GM18508 (cell line): ENCODE results near the gene SYNM.

Experiments
- ATAC-seq: cut with Tn5 transposase; IDR thresholded peaks from one replicate; pipeline ENCODE4 v1.9.1; 2021; ENCODE audit warnings: moderate number of reproducible peaks; ENCODE audit not compliant: insufficient read depth, unreplicated experiment

SYNM gene

DNA sequence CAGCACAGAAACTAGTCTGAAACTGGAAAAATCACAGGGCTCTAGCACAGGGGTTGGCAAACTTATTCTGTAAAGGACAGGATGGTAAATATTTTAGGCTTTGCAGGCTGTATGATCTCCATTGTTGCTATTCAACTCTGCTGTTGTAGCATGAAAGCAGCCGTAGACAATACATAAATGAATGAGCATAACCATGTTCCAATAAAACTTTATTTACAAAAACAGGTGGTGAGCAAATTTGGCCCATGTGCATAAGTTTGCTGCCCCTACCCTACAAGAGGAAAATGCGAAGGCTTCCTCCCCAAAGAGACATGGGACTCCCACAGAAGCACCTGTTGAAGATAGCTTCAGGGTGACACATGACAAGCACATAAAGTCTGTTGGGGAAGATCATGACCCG is 59.2 kb downstream of the SYNM start:
- no peak for ATAC-seq

DNA sequence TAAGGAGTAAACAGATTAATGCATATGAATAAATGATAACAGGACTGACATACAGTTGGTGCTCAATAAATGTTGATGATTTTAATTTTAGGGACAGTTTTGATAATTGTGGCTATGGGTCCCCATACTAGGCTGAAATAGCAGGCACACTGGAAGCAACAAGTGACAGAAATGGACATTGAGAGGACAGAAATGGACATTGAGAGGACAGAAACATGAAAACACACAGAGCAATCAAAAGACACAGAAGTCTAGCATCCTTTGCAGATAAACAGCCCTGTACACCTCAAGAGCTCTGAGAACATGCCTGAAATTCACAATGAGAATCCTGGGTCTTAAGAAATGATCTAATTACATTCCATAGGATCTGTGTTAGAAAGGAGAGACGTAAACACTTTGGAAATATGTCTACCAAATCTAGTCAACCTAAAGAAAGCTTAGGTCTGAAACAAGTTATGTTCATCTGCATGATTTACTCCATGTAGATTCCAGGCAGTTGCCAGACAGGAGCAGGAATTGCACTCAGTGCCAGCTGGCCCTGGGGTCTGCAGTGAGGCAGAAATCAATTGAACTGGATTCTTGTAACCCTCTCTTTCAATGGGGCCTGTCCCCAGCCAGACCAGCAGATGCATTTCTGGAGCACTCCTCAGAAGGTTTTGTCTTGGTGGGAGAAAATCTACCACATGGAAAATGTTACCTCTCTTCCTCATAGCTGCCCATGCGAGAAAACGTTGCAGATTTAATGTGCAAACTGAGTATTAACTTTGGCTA is 60.3 kb downstream of the SYNM start:
- no peak for ATAC-seq

DNA sequence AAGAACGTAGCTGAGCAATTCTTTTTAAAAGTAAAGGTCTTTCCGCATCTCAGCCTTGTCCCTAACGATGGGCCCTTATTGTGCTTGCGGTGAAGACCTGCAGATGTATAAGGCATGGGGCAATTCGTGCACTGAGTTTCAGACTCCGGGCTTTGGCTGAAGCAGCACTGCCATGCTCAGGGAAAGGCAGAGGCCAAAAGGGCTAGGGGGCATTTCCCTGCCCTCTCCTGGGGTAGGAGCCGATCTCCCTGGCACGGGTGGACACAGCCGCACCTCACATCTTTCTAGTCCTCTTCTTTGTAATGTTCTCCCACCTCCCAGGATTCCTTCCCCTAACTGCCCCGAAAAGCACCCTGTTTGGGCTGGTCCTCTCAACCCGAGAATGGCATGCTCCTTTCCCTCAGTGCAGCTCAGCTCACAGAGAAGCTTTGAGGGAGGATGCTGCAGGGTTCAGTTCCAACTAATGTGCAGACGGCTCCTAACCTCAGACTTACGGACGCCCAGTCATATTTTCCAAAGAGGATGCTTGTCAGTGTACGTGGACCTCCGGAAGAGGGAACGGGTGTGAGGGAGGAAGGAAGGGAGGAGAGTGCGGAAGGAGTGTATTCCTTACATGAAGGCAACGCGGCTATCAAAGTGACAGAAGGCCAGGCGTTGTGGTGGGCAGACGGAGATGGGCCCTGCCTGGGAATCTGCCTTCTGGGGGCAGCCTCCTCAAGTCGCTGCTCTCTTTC is 61.2 kb downstream of the SYNM start:
- ATAC-seq = no peak

DNA sequence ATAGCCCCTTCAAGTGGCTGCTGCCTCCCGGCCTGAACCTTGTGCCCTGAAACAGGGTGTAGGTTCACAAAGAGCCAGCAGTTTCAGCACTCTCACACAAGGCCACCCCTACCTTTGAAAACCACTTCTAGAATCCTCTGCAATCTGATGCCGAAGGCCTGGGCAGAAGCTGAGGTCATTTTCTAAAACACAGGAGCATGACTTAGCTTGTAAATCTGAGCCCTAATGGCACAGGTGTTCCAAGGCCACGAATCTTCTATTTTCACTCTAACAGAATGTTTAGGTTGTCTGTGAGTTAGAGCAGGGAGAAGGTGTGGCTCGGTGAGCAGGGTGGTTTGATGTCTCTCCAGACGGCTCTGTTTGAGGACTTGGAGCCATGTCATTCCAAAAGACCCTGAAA is 62.3 kb downstream of the SYNM start:
- ATAC-seq = no peak

DNA sequence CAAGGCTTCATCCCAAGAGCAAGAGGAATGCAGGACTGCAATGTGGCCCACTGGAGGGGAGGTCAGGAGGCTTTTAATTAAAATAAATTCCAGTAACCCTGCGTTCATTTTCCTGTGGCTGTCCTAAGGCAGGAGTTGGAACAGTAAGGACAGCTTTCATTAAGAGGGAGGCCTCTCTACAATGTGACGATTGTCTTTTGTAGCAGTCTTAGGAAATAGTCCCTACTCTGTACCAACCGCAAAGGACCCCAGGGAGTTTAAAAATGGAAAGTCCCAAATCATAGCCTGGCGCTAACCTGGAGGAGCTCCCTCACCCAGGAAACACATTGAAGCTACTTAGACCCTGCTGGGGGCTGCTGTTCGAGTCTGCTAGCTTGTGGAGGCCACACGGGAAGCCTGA is 62.8 kb downstream of the SYNM start:
- ATAC-seq = no peak

DNA sequence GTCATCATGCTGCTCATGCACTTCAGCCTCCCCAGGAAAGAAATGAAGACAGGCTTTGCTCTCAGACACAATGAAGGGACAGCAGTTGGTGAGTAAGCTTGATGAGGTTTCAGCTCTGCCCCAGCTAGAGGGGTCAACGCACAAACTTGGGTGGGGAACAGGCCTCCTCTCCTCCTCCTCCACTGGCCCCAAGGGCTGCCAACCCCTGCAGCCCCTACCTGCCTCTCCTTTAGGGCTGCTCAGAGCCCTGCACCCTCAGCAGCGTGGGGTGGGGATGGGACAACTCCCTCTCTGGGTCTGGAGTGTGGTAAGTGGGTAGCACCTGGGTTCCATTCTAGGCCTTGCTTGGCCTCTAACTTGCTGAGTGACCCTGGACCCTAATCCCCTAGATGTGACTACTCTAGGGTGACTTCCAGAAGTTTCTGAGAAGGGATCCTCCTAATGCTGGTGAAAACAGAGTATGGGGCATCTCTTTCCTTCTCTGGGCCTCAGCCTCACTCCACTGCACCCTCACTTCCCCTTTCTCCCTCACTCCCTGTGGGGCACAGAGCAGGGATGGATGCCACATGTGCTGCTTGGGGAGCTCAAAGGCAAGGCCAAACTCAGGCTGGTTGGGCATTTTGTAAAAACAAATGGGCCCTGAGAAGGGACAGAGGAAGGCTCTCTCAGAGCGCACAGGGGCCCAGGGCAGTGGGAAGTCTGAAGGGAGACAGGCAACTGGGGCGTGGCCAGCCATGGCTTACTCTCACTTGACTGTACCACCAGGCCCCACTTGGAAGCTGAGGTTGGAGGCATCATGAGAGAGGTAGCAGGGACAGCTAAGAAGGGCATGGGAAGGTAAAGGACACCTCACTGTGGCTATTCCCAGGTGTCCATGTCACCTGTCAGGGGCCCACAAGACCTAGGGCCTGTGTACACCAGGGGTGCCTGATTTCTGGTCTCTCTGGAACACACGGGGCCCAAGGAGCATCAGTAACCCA is 64.0 kb downstream of the SYNM start:
- no peak for ATAC-seq

DNA sequence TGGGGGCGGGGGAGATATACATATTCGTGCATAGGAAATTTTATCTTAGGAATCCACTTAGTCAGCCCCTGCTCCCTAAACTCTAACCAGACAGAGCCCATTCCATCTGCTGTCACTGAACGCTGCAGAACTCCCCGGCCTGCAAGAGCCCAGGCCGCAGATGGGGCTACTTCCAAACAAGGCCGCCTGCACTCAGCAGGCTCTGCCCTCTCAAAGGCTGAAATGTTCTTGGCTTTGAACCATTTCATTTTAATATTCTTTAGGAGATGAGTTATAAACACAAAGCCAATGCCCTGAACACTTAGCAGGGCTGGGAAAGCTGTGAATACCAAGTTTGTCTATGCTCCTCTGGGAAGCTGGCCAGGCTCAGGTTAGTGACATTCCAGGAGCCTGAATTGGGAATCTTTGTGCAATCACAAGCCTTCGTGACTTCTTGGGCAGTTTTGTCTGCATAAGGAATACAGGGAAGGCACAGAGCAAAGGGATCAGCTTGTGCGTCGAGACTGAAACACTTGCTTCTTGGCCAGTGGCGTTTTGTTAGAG is 65.0 kb downstream of the SYNM start:
- ATAC-seq = no peak

DNA sequence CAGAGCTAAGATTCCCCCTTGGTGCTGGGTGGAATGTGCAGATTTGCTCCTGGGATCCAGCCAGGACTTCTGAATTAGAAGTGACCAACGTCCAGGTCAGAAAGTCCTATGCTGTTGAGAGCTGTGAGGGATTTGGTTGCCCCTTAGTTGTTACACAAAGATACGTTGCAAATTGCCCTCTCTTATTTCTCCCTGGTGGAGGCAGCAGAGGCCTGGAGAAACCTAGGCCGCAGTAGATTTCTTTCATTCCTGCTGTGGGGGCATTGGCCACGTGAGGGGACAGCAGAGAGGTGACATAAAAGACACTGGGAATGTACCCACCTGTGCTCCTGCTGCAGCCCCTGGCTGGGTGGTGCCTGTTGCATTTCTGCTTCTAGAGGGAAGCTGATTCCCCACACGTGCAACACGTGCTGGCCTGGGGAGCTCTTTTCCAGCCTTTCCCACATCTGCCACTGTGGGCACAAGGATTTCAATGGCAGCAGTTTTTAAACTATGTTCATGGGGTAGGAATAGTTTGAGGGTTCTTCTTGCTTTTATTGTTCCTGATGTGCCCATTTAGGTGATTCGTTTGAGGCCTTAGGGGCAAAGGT is 65.7 kb downstream of the SYNM start:
- no peak for ATAC-seq

DNA sequence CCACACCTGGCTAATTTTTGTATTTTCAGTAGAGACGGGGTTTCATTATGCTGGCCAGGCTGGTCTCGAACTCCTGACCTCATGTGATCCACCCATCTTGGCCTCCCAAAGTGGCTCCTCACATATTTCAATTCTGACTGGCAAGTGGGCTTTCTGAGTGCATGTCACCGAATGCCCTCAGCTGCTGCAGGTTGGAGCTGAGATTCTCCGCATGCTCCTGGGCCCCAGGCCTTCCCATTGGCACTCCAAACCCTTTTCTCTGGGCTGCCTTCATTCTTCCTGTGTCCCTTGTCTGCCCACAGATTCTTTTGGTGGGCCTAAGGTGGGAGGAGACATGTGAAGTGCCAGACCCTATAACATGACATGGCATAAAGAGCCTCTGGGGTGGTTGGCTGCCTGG is 67.3 kb downstream of the SYNM start:
- no peak for ATAC-seq

DNA sequence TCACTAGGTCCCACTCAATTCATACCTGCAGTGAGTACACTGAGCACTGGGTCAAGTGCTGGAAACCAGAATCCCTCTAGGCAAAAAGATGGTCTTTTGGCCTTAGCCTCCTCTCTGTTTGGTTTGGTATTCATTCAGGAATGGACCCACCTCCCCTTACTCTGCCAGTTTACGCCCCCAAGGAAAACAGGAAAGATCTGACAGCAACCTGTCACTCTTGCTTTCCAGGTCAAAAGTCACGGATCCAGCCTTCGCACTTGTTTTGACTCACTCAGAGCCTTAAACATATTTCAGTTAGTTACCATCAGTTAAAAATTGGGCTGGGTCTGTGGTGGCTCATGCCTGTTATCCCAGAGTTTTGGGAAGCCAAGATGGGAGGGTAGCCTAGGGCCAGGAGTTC is 68.1 kb downstream of the SYNM start:
- no peak for ATAC-seq

DNA sequence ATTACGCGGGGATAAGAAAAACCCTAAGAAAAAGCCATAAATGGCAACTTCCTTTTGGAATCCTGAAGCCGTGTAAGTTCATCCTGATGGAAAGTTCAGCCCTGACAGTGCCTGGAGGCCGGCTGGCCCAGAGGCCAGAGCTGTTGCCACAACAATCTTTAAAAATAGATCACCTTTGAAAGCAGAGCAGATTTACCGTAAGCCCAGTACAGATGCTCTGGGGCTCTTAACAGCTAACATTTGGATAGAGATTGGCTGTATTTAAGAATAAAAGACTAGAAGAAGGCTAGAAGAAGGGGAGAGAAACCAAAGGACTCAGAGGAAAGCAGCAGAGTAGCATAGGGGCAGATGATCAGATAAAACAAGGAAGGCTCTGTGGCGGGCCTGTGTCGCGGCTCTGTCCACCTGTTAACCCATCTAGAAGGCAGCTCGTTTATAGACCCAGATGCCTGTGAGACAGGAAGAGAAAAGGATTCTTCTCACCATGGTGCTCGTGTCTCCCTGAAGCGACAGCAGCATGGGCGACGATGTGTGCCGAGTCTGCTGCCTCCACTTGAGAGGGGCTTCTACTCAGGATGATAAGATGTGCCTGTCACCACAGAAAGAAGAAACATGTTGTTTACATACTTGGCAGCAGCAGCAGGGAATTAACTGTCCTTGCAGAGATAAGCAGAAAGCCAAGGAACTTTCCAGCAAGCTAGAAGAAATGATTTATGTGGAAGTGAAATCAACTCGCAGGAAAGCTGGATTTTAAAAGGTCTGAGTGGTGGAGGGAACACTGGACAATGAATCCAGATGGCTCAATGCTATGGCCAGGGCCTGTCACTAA is 69.9 kb downstream of the SYNM start:
- ATAC-seq = no peak

DNA sequence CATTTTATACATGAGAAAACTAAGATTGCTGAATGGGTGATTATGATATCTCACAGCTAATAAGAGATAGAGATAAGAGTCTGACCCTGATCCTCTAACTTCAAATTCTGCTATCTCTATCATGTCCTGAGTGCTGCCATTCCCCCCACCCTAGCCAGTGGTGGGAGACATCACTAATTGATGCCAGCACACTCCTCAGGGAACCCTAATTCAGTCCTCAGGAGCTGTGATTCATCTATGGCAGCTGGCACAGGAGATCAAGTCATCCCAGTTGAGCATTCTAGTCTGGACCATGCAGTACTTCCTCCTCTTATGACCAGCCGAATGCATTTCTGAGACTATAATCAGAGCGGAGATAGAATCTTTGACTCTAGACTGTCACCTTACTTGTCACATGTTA is 71.9 kb downstream of the SYNM start:
- ATAC-seq = no peak

DNA sequence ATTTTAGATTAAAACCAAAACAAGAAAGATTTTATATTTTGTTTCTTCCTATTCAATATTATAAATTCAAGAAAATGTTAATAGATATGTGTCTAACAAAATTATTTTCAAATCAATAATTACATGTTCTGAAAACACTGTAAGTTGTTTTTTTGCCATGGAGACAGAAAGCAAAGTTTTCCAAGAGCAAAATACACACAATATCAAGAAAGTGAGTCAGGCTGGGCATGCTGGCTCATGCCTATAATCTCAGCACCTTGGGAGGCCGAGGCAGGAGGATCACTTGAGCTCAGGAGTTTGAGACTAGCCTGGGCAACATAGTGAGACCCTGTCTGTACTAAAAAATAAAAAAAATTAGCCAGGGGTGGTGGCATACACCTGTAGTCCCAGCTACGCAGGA is 72.8 kb downstream of the SYNM start:
- no peak for ATAC-seq

DNA sequence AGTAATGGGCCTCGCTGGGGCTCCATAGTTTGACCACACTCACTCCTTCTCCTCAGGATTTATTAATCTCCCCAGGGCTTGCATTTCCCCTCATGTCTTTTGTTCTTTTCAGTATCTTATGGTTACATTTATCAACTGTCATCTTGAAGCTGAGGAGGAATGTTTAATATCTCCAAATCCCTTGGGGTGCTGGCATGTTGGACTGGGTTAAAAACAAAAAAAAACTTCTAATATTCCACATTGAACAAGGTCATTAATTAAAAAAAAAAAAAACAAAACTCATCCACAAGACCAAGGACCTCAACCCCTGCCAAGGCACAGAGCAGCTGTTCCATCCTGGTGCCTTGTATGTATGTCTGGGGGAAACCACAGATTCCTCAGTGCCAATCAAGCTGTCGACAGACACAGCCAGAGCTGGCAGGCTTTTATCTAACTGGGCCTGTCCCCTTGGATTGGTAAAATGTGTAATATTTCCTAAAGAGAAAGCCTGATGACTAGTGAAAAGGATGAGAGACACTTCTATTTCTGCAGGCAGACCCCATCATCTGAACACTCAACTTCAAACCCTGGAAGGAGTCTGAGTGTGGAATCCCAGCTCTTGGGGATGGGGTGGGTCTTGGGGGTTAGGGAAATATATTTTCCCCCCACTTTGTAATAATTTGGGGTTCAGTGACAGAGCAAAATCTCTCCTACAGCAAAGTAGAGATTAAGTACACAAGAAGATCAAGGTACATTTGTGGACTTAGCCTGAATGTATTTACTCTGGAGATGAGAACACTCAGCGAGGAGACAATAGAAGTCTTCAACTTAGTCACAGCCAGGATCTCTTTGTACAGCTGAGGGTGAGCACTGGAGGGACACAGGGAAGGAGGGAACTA is 75.4 kb downstream of the SYNM start:
- no peak for ATAC-seq

DNA sequence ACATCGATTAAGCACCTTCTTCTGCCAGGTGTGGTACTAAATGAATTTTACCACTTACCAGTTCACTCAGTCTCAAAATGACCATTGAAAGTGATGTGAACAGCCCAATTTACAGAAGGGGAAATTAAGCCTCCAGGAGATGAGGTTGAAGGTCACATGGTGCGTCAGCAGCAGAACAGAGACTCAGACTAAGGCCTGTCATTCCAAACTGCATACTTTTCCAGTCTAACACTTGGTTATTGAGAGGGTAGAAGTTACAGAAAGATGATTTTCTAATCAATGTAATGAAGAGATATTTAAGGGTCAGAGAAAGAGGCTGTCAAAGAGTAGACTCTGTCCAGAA is 76.1 kb downstream of the SYNM start:
- no peak for ATAC-seq

DNA sequence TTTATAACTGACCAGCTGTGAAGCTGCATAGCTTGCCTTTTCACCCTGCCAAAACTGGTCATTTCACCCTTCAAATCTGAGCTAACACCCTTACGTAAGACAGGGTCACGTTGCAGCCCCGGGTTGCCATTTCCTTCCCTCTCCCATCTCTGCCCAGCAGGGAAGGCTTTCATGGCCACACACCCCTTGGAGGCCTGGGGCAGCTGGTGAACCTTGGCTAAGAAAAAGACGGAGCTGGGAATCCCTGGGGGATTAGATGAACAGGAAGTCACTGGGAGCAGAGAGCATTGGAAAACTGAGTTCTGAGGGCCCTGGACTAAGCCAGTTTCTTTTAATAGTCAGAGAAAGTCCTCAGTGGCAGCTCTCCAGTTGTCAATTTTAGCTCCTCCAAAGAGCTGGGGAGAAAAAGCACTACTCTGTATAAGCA is 76.7 kb downstream of the SYNM start:
- no peak for ATAC-seq

DNA sequence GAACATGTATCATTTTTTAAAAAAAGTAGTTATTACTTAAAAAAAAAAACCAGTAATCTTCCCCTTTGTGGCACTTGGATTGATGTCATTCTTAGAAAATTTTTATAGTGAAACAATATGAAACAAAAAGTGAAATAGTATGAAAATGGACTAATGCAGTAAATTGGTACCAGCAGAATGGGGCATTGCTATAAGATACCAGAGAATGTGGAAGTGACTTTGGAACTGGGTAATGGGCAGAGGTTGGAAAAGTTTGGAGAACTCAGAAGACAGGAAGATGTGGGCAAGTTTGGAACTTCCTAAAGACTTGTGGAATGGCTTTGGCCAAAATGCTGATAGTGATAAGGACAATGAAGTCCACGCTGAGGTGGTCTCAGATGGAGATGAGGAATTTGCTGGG is 77.9 kb downstream of the SYNM start:
- ATAC-seq = no peak
